HG02763 (cell line): Measurements from ENCODE around the gene BCL2L12.

Source experiments
- ATAC-seq: cut with Tn5 transposase; IDR thresholded peaks from one replicate; pipeline ENCODE4 v1.9.1; 2021; ENCODE audit warnings: mild to moderate bottlenecking, moderate library complexity; ENCODE audit not compliant: unreplicated experiment

Gene BCL2L12

DNA sequence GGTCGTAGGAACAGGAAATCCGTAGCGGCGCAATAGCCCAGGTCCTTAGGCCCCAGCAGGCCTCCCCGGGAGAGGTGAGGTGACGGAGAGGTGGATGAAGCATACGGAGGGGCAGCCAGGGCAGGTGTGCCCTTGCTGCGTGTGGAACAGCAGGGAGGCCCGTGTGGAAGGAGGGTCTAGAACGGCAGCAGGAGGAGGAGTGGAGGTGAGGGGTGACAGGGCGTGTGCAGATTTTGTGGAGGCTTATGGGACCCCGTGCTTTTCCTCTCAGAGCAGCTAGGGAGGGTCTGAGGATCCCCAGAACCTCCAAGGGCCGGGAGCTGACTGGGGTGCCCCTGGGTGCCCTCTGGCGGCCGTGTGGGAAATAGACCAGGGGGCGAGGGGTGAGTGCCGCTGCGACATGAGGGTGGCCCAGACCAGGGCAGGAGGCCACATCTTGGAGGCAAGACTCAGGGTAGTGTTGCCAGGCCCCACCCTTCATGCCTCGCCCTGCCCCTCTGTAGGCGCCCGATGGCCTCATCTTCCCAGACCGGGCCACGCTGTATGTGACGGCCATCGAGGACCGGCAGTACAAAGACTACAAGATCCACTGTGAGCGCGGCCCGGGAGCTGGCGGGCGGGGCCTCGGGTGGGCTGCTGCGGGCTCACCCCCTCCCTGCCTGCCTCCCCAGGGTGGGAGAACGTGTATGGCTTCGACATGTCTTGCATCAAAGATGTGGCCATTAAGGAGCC, 18.7 kb downstream of the BCL2L12 start:
- no peak for ATAC-seq

DNA sequence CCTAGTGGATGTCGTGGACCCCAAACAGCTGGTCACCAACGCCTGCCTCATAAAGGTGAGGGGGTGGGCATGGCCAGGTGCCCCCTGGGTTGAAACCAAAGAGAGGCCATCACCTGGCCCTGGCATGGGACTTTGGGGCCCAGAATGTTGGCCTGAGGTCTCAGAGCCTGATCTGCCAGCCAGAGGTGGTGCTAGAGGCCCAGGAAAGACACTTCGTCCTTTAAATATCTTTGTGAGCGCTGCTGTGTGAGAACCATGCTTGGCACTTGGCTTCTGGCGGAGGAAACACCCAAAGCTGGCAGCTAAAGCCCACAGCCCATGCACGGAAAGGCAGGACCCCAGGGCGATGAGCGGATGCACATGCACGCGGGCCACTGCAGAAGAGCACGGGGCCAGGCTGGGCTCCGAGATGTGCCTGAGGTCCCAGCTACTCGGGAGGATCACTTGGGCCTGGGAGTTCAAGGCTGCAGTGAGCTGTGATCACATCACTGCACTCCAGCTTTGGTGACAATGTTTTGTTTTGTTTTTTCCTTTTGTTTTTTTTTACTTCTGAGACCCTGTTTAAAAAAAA, 19.3 kb downstream of the BCL2L12 start:
- ATAC-seq, result no peak

DNA sequence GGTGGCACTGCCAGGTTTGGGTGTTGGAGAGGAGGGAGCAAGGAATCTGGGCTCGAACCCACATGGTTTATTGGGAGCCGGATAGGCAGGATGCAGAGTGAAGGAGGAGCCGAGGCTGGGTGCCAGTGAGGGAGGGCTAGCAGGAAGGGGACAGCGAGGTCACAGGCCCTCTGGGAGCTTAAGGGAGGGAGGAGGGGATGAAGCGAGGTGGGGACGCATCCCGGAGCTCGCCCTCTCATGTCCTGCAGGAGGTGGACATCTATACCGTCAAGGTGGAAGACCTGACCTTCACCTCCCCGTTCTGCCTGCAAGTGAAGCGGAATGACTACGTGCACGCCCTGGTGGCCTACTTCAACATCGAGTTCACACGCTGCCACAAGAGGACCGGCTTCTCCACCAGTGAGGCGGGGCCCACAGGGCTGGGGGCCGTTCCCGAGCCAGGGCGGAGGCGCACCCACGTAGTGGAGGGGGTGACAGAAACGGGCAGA, 20.2 kb downstream of the BCL2L12 start:
- ATAC-seq, result no peak

DNA sequence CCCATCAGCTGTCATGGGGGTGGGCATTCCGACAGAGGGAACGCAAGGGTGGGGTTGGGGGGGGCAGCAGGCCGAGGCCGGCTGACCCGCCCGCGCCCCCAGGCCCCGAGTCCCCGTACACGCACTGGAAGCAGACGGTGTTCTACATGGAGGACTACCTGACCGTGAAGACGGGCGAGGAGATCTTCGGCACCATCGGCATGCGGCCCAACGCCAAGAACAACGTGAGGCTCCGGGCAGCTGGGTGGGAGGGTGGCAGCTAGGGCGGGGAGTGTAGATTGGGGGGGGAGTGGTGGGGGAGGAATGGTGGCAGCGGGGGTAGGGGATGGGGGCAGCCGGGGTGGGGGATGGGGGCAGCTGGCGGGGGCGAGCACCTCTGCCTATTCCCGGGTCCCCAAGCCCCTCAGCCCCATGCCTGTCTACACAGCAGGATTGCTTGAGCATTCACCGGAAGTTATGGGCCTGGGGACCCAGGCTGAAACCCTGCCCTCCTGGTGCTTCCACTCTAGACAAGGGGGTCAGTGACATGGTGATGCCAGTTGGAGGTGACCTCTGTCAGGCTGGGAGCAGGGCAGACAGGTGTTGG, 20.9 kb downstream of the BCL2L12 start:
- no peak for ATAC-seq

DNA sequence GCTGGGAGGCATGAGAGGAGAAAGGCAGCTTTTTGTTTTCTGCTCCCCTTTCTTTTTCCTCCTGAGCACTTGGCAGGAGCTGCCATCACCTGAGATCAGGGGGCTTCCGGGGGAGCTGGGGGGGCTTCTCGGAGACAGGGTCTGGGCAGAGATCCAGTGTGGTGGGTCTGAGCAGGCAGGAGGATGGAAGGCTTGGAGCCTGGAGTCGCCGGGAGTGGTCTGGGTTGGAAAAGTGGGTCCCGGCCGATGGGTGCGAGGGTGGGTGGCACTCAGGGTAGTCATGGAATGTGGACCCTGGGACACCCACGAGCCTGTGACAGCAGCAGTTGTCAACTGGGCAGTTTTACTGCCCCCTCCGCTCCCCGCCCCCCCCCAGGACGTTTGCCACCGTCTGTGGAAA, 21.4 kb downstream of the BCL2L12 start:
- ATAC-seq, result no peak

DNA sequence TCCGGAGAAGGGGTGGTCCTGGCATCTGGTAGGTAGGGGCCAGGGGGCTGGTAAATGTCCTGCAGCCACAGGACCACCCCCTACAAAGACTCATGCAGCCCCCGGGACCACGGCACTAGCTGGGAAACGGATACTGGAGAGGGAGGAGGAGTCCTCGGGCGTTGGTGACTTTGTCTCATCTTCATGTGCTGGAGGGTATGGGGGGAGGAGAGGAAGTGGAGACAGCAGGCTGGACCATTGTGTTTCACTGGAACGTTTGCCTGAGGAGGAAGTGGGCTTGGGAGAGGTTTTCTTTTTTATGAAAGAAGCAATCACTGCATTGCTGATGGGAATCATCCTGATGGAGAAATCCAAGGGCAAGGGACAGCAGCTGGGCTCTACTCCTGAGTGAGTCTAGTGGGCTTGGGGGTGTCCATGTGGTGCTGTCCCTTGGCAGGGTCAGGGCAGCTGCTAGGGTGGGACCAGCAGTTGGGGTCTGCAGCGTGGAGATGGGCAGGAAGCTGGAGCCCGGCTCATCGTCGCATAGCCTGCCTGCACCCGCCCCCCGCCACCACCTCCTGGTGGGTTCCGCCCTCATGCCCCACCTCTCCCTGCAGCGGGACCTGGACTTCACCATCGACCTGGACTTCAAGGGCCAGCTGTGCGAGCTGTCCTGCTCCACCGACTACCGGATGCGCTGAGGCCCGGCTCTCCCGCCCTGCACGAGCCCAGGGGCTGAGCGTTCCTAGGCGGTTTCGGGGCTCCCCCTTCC, 22.0 kb downstream of the BCL2L12 start:
- ATAC-seq, result no peak

DNA sequence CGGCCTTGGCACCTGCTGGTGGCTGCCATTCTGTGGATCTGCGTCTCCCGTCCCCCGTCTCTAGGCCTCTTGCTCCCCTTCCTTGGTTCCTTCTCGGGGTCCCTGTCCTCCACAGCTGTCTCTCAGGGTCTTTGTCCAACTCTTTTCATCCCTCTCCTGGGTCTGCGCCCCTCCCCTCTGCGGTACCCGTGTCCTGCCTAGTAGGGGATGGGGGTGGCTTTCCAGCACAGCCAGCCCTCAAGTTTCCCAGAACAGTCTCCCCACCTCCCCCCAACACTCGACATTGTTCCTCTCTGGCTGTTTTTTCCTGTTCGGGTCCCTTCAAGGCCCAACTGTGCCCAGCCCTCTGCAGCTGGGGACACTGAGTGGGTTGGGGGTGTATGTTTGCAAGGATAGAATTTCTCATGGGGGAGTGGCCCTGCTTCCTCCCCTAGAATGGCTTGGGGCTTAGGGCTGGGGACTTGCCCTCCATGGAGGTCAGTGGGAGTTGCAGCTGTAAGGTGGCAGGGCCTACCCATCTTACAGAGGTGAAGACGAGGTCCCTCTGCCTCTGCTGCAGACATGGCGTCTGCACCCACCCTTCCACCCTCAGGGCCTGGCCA, 22.9 kb downstream of the BCL2L12 start:
- ATAC-seq, result no peak

DNA sequence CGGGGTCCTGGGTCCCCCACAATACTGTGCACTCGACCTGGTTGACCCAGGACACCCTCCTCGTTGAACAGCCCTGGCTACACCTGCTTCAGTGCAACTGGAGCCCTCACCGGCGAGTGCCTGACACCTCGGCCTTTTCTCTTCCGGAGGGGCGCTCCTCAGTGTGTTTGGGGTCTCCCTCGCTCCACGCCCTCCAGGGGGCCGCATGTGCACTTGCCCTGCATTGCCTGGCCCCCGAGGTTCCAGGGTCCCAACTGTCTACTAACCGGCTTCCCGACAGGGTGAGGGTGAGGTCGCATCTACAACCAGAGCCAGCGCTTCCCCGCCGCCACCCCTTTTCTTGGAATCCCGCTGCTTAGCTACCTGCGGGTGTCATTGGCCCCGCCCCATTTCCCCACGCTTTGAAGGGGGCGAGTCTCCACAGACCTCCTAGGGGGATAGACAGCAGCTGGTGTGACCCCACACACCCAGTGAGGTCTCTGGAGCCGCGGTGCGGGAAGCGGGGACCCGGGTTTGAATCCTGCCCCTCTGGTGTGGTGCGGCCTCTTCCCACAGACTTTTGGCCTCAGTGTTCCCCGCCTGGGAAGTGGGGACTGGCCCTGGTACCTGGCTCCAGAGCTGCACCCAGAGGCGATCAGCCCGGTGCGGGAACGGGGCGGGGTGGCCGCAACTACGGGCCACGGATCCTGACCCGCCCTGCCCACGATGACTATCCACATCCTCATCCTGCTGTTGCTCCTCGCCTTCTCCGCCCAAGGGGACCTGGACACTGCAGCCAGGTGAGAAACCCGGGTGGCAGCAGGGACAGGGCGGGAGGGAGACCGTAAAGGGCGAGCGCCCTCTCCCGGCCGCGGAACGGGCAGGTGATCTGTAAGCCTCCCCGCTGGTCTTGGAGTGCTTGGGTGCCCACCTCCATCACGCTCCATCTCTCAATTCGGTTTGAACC, 23.7 kb downstream of the BCL2L12 start, which contains the start of gene ADM5:
TSS of gene ADM5 (plus strand) at position 462 of the 946 bp plus-strand sequence. CDS start at position 706, 244 bp downstream.
- no peak for ATAC-seq

DNA sequence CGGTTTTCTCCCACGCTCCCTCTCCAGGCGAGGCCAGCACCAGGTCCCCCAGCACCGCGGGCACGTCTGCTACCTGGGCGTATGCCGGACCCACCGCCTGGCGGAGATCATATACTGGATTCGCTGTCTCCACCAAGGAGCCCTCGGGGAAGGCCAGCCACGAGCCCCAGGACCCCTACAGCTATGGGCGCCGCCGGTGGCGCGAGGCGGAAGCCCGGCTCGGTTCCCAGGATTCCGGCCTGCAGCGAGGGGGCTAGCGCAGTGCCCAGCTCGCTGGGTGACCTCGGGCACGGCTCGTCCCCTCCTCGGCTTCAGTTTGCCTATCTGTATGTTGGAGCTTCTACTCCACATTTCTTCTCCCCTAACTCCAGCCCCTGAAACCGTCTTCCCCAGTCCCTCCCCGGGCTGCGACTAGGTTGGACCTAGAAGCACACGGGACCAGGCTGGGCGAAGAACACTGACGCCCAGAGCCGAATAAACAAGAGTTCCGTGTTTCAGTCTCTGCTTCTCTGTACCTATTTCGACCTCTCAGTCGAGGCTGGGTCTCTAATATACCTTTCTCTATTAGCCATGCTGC, 24.4 kb downstream of the BCL2L12 start:
- ATAC-seq, result no peak

DNA sequence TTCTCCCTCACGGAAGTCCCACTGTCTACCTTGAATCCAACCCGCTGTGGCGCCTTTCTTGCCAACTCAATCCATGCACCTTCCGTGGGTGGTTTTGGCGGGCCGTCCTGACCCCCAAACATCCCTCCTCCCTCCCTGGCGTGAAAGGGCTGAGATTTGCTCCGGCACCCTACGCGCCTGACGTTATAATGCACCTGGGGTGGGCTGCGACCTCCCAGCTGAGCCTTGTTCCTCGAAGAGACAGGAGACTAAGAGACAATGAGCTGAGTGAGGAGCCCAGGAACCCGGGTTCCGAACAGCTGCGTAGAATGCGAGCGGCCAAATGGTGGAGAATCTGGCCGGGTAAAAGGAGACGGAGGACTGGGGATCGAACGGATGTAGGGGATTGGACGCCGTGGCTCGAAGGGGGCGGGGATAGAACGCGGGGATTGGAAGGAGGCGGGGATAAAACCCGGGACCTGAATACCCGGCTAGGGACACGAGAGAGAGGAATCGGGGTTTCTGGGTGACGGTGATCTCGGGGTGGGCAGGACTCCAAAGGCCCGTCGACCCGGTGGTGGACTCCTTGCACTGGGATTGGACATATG, 25.0 kb downstream of the BCL2L12 start, which contains the start of gene CPT1C:
TSS of gene CPT1C (plus strand) at position 461 of the 587 bp plus-strand sequence. CDS start 1,137 bp downstream, outside the sequence.
- no peak for ATAC-seq

DNA sequence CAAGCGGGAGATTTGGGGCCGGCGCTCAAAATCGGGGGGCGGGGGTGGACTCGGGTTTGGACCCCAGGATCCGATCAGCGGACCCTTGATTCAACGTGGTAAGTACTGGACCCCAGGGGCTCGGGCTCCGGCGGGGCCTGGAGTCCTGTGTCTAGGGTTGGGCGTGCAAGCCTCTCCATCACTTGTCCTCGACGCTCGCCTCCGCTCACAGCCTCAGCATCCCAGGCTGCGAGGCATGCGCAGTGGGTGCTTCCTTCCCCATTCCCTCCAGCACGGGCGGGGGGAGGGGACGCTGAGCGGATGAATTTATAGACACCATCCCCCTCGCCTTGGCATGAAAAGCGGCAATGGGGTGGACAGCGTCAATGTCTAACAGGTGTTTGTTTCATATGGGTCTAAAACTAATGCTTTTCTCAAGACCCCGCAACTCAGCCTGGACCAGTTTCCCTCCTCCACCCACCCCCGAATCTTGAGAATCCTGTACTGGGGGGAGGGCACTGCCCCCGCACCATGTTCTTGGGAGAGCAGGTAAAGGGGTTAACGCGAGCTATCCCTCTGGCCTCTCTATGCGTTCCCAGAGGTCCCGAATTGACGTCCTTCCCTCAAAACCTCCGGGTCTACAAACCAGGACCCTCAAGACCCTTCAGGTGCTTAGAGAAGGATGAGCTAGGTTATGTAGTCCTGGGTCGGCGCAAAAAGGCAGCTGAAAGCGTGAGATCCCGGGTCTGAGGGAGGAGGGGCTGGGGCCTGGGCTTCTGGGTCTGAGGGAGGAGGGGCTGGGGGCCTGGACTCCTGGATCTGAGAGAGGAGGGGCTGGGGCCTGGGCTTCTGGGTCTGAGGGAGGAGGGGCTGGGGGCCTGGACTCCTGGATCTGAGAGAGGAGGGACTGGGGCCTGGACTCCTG, 25.8 kb downstream of the BCL2L12 start:
- ATAC-seq, result no peak

DNA sequence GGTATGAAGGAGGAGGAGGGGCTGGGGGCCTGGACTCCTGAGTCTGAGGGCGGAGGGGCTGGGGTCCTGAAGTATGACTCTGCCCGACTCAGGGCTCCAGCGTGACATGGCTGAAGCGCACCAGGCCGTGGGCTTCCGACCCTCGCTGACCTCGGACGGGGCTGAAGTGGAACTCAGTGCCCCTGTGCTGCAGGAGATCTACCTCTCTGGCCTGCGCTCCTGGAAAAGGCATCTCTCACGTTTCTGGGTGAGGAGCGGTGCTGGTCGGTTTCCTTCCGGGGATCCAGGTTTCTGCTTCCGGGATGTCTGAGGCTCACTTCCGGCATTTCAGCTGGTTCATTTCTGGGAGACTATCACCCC, 26.4 kb downstream of the BCL2L12 start:
- no peak for ATAC-seq

DNA sequence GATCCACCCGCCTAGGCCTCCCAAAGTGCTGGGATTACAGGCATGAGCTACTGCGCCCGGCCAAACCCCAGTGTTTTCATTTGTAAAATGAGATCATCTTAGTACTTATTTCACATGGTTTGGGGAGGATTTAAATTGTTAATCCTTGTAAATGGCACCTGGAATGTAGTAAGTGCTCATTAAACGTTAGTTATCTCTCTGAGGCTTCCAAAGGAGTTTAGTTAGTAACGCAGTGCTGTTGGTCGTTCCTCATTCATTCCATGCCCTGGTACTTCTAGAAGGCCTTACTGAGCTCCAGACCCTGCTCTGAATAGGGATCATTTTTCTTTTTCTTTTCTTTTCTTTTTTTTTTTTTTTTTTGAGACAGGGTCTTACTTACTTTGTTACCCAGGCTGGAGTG, 30.4 kb downstream of the BCL2L12 start:
- ATAC-seq, result no peak

DNA sequence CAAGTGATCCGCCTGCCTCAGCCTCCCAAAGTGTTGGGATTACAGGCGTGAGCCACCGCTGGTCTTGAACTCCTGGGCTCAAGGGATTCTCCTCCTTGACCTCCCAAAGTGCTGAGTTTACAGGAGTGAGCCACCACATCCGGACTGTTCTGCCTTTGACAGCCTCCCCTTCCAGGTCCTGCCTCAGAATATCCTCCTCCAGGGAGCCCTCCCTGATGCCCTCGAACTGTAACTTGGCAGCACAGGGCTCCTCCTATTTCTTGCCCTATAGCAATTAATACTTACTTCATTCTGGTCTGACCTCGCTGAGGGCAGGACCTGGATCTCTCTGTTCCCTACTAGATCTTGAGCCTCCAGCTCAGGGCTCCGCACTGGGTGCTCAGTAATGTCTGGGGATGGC, 31.1 kb downstream of the BCL2L12 start:
- no peak for ATAC-seq

DNA sequence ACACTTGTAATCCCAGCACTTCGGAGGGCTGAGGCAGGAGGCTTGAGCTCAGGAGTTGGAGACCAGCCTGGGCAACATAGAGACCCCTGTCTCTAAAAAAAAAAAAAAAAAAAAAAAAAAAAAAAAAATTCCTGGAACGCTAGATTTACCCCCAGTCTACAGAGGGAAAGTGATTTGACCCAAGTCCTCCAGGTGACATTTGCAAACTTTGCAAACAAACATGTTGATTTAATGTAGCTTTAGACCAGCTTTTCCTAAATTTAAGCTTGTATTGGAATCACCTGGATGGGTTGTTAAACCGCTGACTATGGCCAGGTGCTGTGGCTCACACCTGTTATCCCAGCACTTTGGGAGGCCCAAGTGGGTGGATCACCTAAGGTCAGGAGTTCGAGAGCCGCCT, 33.6 kb downstream of the BCL2L12 start:
- no peak for ATAC-seq

DNA sequence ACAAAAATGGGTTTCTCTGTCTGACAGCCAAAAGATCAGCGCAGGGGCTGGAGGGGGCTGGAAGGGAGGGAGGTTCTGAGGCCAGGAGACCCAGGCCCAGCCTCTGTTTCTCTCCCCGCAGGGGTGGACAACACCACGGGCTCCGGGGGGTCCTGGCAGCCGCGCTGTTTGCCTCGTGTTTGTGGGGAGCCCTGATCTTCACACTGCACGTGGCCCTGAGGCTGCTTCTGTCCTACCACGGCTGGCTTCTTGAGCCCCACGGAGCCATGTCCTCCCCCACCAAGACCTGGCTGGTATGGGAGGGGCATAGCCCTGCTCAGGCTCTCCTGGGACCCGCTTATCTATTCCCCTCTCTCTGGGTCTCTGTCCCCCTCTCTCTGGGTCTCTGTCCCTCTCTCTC, 34.8 kb downstream of the BCL2L12 start:
- ATAC-seq, result no peak

DNA sequence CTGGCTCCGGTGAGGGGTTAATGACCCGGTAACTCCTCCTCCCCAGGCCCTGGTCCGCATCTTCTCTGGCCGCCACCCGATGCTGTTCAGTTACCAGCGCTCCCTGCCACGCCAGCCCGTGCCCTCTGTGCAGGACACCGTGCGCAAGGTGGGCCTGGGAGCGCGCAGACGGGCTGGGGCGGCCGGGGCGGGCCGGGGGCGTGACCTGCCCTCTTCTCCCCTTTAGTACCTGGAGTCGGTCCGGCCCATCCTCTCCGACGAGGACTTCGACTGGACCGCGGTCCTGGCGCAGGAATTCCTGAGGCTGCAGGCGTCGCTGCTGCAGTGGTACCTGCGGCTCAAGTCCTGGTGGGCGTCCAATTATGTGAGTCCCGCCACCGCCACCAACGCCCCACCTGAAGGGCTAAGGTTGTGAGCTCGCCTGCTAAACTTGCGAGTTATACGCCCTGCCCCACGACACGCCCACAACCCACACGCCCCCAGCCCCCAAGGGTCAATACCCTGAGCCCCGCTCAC, 35.6 kb downstream of the BCL2L12 start:
- ATAC-seq, result no peak
